Activated T-helper 2 cell treated with anti-CD3 and anti-CD28 coated beads, Interferon-gamma antibody, Interleukin-2, Interleukin-4, amounts not matched to agents 10 μg/mL and 5 μg/mL and 100 μg/mL, durations not matched to agents 14 hours and 24 hours and 36 hours (primary cell): ENCODE measurements around the gene MARCHF5. TPM values are rescaled to one million over a fixed set of nuclear protein-coding genes. Genes with fewer than 3 reads are reported as not detected.
"Not testable (repeated sequence)": the region's sequence is repeated elsewhere in the genome, so short reads cannot be mapped to it uniquely, and the experiment has no call there.

ENCODE experiments used
- DNase-seq: peaks from one replicate; pipeline ENCODE4 v3.0.0; 2021; ENCODE audit warnings: low spot score
- H3K27ac Mint-ChIP-seq: one replicate; pipeline ENCODE4 v1.8.0; 2021; ENCODE audit warnings: mixed read lengths
- H3K27me3 Mint-ChIP-seq: one replicate; pipeline ENCODE4 v1.8.0; 2021; ENCODE audit warnings: low read depth, mixed read lengths
- H3K36me3 Mint-ChIP-seq: one replicate; pipeline ENCODE4 v1.8.0; 2021; ENCODE audit warnings: low read depth, mixed read lengths
- H3K4me1 Mint-ChIP-seq: one replicate; pipeline ENCODE4 v1.8.0; 2021; ENCODE audit warnings: low read depth, mixed read lengths
- H3K4me3 Mint-ChIP-seq: one replicate; pipeline ENCODE4 v1.8.0; 2021; ENCODE audit warnings: low read depth, mild to moderate bottlenecking, moderate library complexity, mixed read lengths
- H3K9me3 Mint-ChIP-seq: one replicate; pipeline ENCODE4 v1.8.0; 2021; ENCODE audit warnings: mixed read lengths
- intact Hi-C: fragments of 100-400 bp; cut with micrococcal nuclease; formaldehyde crosslinking; loops from one replicate; pipeline ENCODE4 v1.15.1; 2023
- total RNA-seq: library from RNA; stranded (reverse); gene quantifications from 2 replicates; pipeline ENCODE4 v1.2.3, GENCODE V29; 2022

The MARCHF5 gene
- total RNA-seq, 1 donor from 2014 or later = 20.3 TPM

- peaks cover 43% of the 10 kb centered on the region for H3K36me3 Mint-ChIP-seq
- intact Hi-C loops = no loop called here
- H3K27ac Mint-ChIP-seq = no peak overlapping the region
- H3K27me3 Mint-ChIP-seq = no peaks in the 10 kb centered on the region
- H3K4me1 Mint-ChIP-seq = peaks cover 2% of the 10 kb centered on the region
- H3K4me3 Mint-ChIP-seq = no peak overlapping the region
- H3K9me3 Mint-ChIP-seq = no peaks in the 10 kb centered on the region
- no peak for DNase-seq
These were observed 25.6 kb downstream of the MARCHF5 start for GRCh38 chr10:92316610-92317009.

GRCh38 chr10:92323079-92323478, 32.1 kb downstream of the MARCHF5 start:
- Mint-ChIP-seq H3K27ac (no peak overlapping the region), H3K36me3 (peaks cover 25% of the 10 kb centered on the region), H3K4me3 (no peak overlapping the region), H3K4me1 (no peaks in the 10 kb centered on the region), H3K27me3 (no peaks in the 10 kb centered on the region), H3K9me3 (no peaks in the 10 kb centered on the region)
- no peak for DNase-seq
- intact Hi-C loops = no loop called here

- H3K4me1 Mint-ChIP-seq = no peaks in the 10 kb centered on the region
- no peak overlapping the region for H3K27ac Mint-ChIP-seq
- DNase-seq = no peak
- H3K27me3 Mint-ChIP-seq = no peaks in the 10 kb centered on the region
- no peaks in the 10 kb centered on the region for H3K9me3 Mint-ChIP-seq
- peaks cover 19% of the 10 kb centered on the region for H3K36me3 Mint-ChIP-seq
- H3K4me3 Mint-ChIP-seq = no peak overlapping the region
- intact Hi-C loops = no loop called here
These were observed 36.8 kb downstream of the MARCHF5 start for GRCh38 chr10:92327445-92328433.

GRCh38 chr10:92328993-92329392, 38.0 kb downstream of the MARCHF5 start:
- intact Hi-C loops = no loop called here
- Mint-ChIP-seq H3K4me3 (no peak overlapping the region), H3K9me3 (no peaks in the 10 kb centered on the region), H3K27me3 (no peaks in the 10 kb centered on the region), H3K27ac (no peak overlapping the region), H3K4me1 (no peaks in the 10 kb centered on the region), H3K36me3 (peaks cover 8% of the 10 kb centered on the region)
- DNase-seq = no peak

- H3K36me3 Mint-ChIP-seq, H3K27me3 Mint-ChIP-seq, intact Hi-C loops, H3K4me1 Mint-ChIP-seq, H3K4me3 Mint-ChIP-seq, H3K27ac Mint-ChIP-seq, DNase-seq, H3K9me3 Mint-ChIP-seq: not testable (repeated sequence)
These were observed 39.0 kb downstream of the MARCHF5 start for GRCh38 chr10:92329927-92330326.

GRCh38 chr10:92342796-92343195, 51.8 kb downstream of the MARCHF5 start:
- H3K4me1 Mint-ChIP-seq = no peaks in the 10 kb centered on the region
- H3K9me3 Mint-ChIP-seq = no peaks in the 10 kb centered on the region
- intact Hi-C loops = no loop called here
- H3K27ac Mint-ChIP-seq = no peak overlapping the region
- H3K4me3 Mint-ChIP-seq = no peak overlapping the region
- no peak for DNase-seq
- H3K36me3 Mint-ChIP-seq = peaks cover 25% of the 10 kb centered on the region
- no peaks in the 10 kb centered on the region for H3K27me3 Mint-ChIP-seq

GRCh38 chr10:92345575-92345974, 54.6 kb downstream of the MARCHF5 start:
- DNase-seq, intact Hi-C loops, H3K4me3 Mint-ChIP-seq, H3K4me1 Mint-ChIP-seq, H3K27ac Mint-ChIP-seq, H3K27me3 Mint-ChIP-seq, H3K9me3 Mint-ChIP-seq: not testable (repeated sequence)
- peaks cover 41% of the 10 kb centered on the region for H3K36me3 Mint-ChIP-seq

GRCh38 chr10:92347035-92347676, 56.2 kb downstream of the MARCHF5 start:
- H3K27ac Mint-ChIP-seq, H3K4me3 Mint-ChIP-seq, H3K27me3 Mint-ChIP-seq, intact Hi-C loops, H3K9me3 Mint-ChIP-seq, DNase-seq, H3K4me1 Mint-ChIP-seq: not testable (repeated sequence)
- H3K36me3 Mint-ChIP-seq = peaks cover 41% of the 10 kb centered on the region

- Mint-ChIP-seq H3K36me3 (peaks cover 25% of the 10 kb centered on the region), H3K27me3 (no peaks in the 10 kb centered on the region), H3K9me3 (no peaks in the 10 kb centered on the region), H3K27ac (no peak overlapping the region), H3K4me3 (no peak overlapping the region), H3K4me1 (no peaks in the 10 kb centered on the region)
- intact Hi-C loops = no loop called here
- no peak for DNase-seq
These were observed 59.4 kb downstream of the MARCHF5 start for GRCh38 chr10:92350411-92350810.

GRCh38 chr10:92354587-92354986, 63.6 kb downstream of the MARCHF5 start:
- no peak overlapping the region for H3K4me3 Mint-ChIP-seq
- H3K36me3 Mint-ChIP-seq = peaks cover 16% of the 10 kb centered on the region
- no peaks in the 10 kb centered on the region for H3K4me1 Mint-ChIP-seq
- no peaks in the 10 kb centered on the region for H3K9me3 Mint-ChIP-seq
- peaks cover 7% of the 10 kb centered on the region for H3K27me3 Mint-ChIP-seq
- intact Hi-C loops = no loop called here
- no peak for DNase-seq
- no peak overlapping the region for H3K27ac Mint-ChIP-seq

GRCh38 chr10:92356041-92356440, 65.1 kb downstream of the MARCHF5 start:
- Mint-ChIP-seq H3K27me3 (peaks cover 15% of the 10 kb centered on the region), H3K4me3 (no peak overlapping the region), H3K9me3 (no peaks in the 10 kb centered on the region), H3K27ac (no peak overlapping the region), H3K4me1 (no peaks in the 10 kb centered on the region), H3K36me3 (peaks cover 3% of the 10 kb centered on the region)
- intact Hi-C loops = no loop called here
- no peak for DNase-seq

GRCh38 chr10:92363498-92363897, 72.5 kb downstream of the MARCHF5 start:
- Mint-ChIP-seq H3K27ac (no peak overlapping the region), H3K4me1 (no peaks in the 10 kb centered on the region), H3K27me3 (peaks cover 20% of the 10 kb centered on the region), H3K36me3 (no peaks in the 10 kb centered on the region), H3K4me3 (no peak overlapping the region), H3K9me3 (no peaks in the 10 kb centered on the region)
- intact Hi-C loops = no loop called here
- no peak for DNase-seq

- Mint-ChIP-seq H3K27ac (no peak overlapping the region), H3K36me3 (no peaks in the 10 kb centered on the region), H3K4me3 (no peak overlapping the region), H3K27me3 (peaks cover under 1% of the 10 kb centered on the region), H3K9me3 (no peaks in the 10 kb centered on the region), H3K4me1 (no peaks in the 10 kb centered on the region)
- intact Hi-C loops = no loop called here
- no peak for DNase-seq
These were observed 75.5 kb downstream of the MARCHF5 start for GRCh38 chr10:92366412-92367021.
